ENCODE results near the gene NPC2. TPM values are rescaled to one million over a fixed set of nuclear protein-coding genes. Genes with fewer than 3 reads are reported as not detected.

NPC2 gene
- total RNA-seq, 1 experiment from 2014 or later: 141 TPM

DNA sequence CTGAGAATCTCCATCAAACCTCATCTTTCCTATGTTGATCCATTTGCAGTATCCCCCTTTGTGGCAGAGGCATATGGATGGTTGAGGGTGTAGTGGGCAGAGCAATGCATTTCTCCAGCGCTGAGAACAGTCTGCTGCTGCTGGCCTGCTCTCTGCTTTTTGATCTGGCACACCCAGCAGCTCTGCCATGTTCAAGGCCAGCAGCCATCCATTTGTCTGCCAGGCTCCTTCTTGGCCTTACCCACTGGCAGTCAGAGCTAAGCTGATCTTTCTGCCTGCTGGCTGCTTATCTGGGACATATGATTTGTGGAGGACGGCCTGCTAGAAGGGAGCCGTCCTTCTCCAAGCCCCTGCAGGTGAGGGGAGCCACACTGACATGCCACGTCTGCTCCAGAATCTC lies 17.0 kb downstream of the NPC2 start:
- H3K4me3 ChIP-seq (ENCODE audit: low read depth in 2 of 2, low read length in 2 of 2): no peak overlapping the region
- no peak for ATAC-seq
- no peak for DNase-seq (ENCODE audit: low read depth, low spot score)
- in situ Hi-C loops (cut with HindIII; ENCODE audit: low pct_unique_long_range_greater_than_20kb, low sequenced_read_pairs): no loop called here
- TF ChIP-seq CTCF (IDR thresholded peaks at IDR 0.05) (no peak), REST (IDR thresholded peaks at IDR 0.05; ENCODE audit: insufficient read depth in 1 of 2, low read depth in 2 of 2, low read length in 1 of 2) (no peak), TCF7L2 (IDR thresholded peaks at IDR 0.05; ENCODE audit: low read depth, low read length) (no peak), POLR2AphosphoS5 (IDR thresholded peaks at IDR 0.05; ENCODE audit: low read depth, low read length) (no peak), SIN3A (IDR thresholded peaks at IDR 0.05; ENCODE audit: borderline replicate concordance, insufficient read depth, low read depth, low read length) (no peak)
- H3K27ac ChIP-seq (ENCODE audit: low read length): no peak overlapping the region
- H3K27me3 ChIP-seq (ENCODE audit: control insufficient read depth, insufficient read depth, low read length): no peaks in the 10 kb centered on the region
- no peaks in the 10 kb centered on the region for H3K4me1 ChIP-seq (ENCODE audit: control insufficient read depth, insufficient read depth, low read length)
- ChIA-PET POLR2A (no interaction called here), CTCF (no interaction called here)
- H3K9me3 ChIP-seq (ENCODE audit: control insufficient read depth, insufficient read depth, low read depth, low read length): no peaks in the 10 kb centered on the region
- H3K36me3 ChIP-seq (ENCODE audit: control insufficient read depth, insufficient read depth, low read length): no peaks in the 10 kb centered on the region
- intact Hi-C loops (cut with micrococcal nuclease; ENCODE audit: unreplicated experiment): no loop called here
- BruUV-seq (replicated peaks): no TSS peak

DNA sequence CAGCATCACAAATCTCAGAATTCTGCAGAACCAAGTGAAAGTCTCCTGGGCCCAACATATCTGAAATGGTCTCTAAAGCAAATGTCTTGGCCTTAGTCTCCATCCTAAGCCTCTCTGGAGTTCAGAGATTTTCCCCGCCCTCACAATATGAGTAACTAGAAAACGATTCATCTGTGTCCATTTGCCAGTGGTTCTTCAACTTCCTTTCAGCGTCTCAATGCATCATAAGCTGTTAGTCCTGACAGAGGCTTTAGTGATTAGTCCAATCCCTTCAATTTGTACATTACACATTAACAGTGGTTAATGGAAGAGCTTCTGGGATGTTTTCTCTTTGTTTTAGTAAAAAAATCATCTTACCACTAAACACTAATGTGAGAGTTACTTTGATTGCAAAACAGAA lies 17.4 kb downstream of the NPC2 start:
- intact Hi-C loops (cut with micrococcal nuclease; ENCODE audit: unreplicated experiment): no loop called here
- Histone ChIP-seq H3K27me3 (ENCODE audit: control insufficient read depth, insufficient read depth, low read length) (no peaks in the 10 kb centered on the region), H3K9me3 (ENCODE audit: control insufficient read depth, insufficient read depth, low read depth, low read length) (no peaks in the 10 kb centered on the region), H3K4me3 (ENCODE audit: low read depth in 2 of 2, low read length in 2 of 2) (no peak overlapping the region), H3K27ac (ENCODE audit: low read length) (no peak overlapping the region), H3K36me3 (ENCODE audit: control insufficient read depth, insufficient read depth, low read length) (no peaks in the 10 kb centered on the region), H3K4me1 (ENCODE audit: control insufficient read depth, insufficient read depth, low read length) (no peaks in the 10 kb centered on the region)
- BruUV-seq (replicated peaks): no TSS peak
- TF ChIP-seq TCF7L2 (IDR thresholded peaks at IDR 0.05; ENCODE audit: low read depth, low read length): no peak
- no peak for TF ChIP-seq SIN3A (IDR thresholded peaks at IDR 0.05; ENCODE audit: borderline replicate concordance, insufficient read depth, low read depth, low read length)
- no peak for TF ChIP-seq REST (IDR thresholded peaks at IDR 0.05; ENCODE audit: insufficient read depth in 1 of 2, low read depth in 2 of 2, low read length in 1 of 2)
- no peak for TF ChIP-seq POLR2AphosphoS5 (IDR thresholded peaks at IDR 0.05; ENCODE audit: low read depth, low read length)
- no peak for TF ChIP-seq CTCF (IDR thresholded peaks at IDR 0.05)
- in situ Hi-C loops (cut with HindIII; ENCODE audit: low pct_unique_long_range_greater_than_20kb, low sequenced_read_pairs): no loop called here
- ChIA-PET CTCF (no interaction called here), POLR2A (no interaction called here)
- no peak for ATAC-seq
- DNase-seq (ENCODE audit: low read depth, low spot score): no peak
